ENCODE data around the gene TSHR.

TSHR gene

DNA sequence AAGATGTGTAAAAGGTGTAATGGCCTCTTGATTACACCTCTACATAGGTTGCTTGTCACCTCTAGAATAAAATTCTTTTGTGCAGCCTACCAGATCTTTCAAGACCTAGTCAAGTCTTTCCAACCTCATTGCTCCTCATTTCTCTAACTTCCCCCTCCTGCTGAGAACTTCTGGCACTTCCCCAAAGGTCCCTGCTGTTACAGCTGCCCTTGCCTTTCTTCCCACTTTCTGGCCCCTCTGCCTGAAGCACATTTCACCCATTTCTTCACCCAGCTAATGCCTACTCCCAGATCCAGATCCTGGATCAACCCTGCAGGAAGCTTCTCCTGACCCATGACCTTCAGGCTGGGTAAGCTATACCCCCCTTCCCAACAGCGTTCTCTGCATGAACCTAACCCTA lies 1.5 kb downstream of the TSHR start:
- no peaks in the 10 kb centered on the region for H3K27me3 ChIP-seq (ENCODE audit: control insufficient read depth, insufficient read depth, low read length)
- no peak overlapping the region for H3K4me3 ChIP-seq (ENCODE audit: low read length)
- H3K9ac ChIP-seq (ENCODE audit: low read length): no peak overlapping the region
- H3K36me3 ChIP-seq (ENCODE audit: control insufficient read depth, insufficient read depth, low read length): no peaks in the 10 kb centered on the region
- H3K4me1 ChIP-seq (ENCODE audit: control insufficient read depth, insufficient read depth, low read length): no peaks in the 10 kb centered on the region
- H3K27ac ChIP-seq (ENCODE audit: low read depth, low read length): no peak overlapping the region

DNA sequence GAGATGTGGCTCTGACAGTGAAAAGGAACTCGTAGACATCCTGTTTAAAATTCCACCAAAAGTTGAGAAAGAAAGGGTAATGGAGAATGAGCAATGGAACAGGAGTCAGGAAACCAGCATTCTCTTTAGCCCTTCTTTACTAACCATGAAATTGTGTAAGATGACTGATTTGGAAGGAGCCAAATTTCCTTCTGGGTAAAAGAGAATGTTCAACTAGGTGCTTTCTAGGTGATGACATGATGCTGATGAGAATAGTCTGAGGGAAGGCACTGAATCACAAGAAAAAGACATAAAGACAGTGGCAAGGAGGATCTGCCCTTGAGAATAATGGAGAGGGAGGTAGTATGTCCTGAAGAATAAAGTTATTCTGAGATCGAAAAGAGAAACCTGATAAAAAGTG lies 2.2 kb downstream of the TSHR start:
- Histone ChIP-seq H3K4me3 (ENCODE audit: low read length) (no peak overlapping the region), H3K27me3 (ENCODE audit: control insufficient read depth, insufficient read depth, low read length) (no peaks in the 10 kb centered on the region), H3K4me1 (ENCODE audit: control insufficient read depth, insufficient read depth, low read length) (no peaks in the 10 kb centered on the region), H3K27ac (ENCODE audit: low read depth, low read length) (no peak overlapping the region), H3K36me3 (ENCODE audit: control insufficient read depth, insufficient read depth, low read length) (no peaks in the 10 kb centered on the region), H3K9ac (ENCODE audit: low read length) (no peak overlapping the region)

DNA sequence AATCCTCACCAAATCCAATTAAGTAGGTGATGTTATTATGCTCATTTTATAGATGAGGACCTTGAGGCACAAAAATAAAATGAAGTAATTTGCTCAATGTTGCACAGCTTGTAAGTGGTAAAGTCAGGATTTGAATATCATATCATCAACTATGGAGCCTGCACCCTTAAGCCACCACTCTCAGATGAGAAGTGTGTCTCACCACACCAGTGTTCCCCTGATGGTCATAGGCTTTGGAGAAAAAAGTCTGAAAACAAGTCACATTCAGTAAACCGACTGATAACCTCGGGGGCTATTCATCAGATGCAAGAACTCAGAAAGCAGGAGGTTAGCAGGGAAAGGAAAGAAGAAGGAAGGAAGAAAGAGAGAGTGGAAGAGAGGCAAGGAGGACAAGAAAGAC lies 2.8 kb downstream of the TSHR start:
- H3K27ac ChIP-seq (ENCODE audit: low read depth, low read length): no peak overlapping the region
- H3K27me3 ChIP-seq (ENCODE audit: control insufficient read depth, insufficient read depth, low read length): no peaks in the 10 kb centered on the region
- no peaks in the 10 kb centered on the region for H3K4me1 ChIP-seq (ENCODE audit: control insufficient read depth, insufficient read depth, low read length)
- no peak overlapping the region for H3K9ac ChIP-seq (ENCODE audit: low read length)
- no peak overlapping the region for H3K4me3 ChIP-seq (ENCODE audit: low read length)
- H3K36me3 ChIP-seq (ENCODE audit: control insufficient read depth, insufficient read depth, low read length): no peaks in the 10 kb centered on the region

DNA sequence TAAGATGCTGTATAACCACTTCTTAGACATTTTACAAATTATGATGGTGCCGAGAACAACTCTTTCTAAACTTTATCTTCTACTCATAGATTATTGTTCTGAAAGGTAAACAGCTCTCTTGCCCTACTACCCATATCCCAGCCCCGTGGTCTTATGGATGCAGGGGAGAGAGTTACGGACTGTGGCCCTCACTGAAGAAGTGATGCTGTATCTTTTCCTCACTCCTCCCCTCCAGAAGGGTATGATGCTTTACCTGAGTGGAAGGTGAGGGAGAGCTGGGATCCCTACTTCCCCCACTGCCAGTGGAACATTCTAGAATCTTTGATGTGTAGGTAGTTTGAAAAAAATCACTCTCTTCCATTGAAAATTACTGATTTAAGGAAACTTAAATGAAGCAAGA lies 3.5 kb downstream of the TSHR start:
- H3K27ac ChIP-seq (ENCODE audit: low read depth, low read length): no peak overlapping the region
- no peak overlapping the region for H3K4me3 ChIP-seq (ENCODE audit: low read length)
- H3K27me3 ChIP-seq (ENCODE audit: control insufficient read depth, insufficient read depth, low read length): no peaks in the 10 kb centered on the region
- H3K36me3 ChIP-seq (ENCODE audit: control insufficient read depth, insufficient read depth, low read length): no peaks in the 10 kb centered on the region
- no peak overlapping the region for H3K9ac ChIP-seq (ENCODE audit: low read length)
- H3K4me1 ChIP-seq (ENCODE audit: control insufficient read depth, insufficient read depth, low read length): no peaks in the 10 kb centered on the region

DNA sequence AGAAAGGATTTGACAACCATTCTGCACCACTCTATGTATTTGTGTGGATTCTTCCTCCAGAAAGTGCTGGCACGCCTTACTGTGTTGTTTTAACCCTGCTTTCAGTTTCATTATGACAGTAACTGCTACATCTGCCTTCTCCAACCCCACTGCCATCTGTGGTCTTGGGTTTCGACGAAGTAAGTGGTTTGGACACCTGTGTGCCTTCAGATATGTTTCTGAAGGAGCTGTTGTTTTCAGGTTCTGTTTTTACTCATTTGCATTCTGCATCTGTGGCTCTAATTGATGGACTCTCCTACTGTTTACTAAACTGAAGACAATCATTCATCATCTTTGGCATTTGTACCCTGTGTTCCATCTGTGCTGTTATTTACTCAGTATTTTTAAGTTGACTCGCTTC lies 4.1 kb downstream of the TSHR start:
- no peak overlapping the region for H3K4me3 ChIP-seq (ENCODE audit: low read length)
- H3K4me1 ChIP-seq (ENCODE audit: control insufficient read depth, insufficient read depth, low read length): no peaks in the 10 kb centered on the region
- H3K27ac ChIP-seq (ENCODE audit: low read depth, low read length): no peak overlapping the region
- H3K36me3 ChIP-seq (ENCODE audit: control insufficient read depth, insufficient read depth, low read length): no peaks in the 10 kb centered on the region
- no peak overlapping the region for H3K9ac ChIP-seq (ENCODE audit: low read length)
- H3K27me3 ChIP-seq (ENCODE audit: control insufficient read depth, insufficient read depth, low read length): no peaks in the 10 kb centered on the region

DNA sequence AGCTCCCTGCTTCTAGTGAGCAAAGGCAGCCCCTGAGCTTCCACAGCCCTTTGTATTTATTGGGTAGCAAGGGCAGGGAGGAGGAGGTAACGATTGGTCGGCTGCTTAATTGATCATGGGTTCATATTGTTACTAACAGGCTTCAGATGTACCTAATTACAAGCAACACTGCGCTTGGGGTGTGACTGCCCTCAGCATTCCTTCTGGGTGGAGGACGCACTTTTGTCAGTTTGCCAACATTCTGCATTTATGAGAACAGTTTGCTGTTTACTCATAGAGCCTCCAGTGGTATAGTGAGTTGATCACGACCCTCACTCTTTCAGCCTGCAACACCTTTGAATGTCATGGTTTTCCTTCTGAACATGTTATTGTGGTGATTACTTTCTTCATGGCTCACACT lies 9.6 kb downstream of the TSHR start:
- H3K4me1 ChIP-seq (ENCODE audit: control insufficient read depth, insufficient read depth, low read length): no peaks in the 10 kb centered on the region
- H3K36me3 ChIP-seq (ENCODE audit: control insufficient read depth, insufficient read depth, low read length): no peaks in the 10 kb centered on the region
- no peaks in the 10 kb centered on the region for H3K27me3 ChIP-seq (ENCODE audit: control insufficient read depth, insufficient read depth, low read length)
- no peak overlapping the region for H3K27ac ChIP-seq (ENCODE audit: low read depth, low read length)
- no peak overlapping the region for H3K4me3 ChIP-seq (ENCODE audit: low read length)
- no peak overlapping the region for H3K9ac ChIP-seq (ENCODE audit: low read length)

DNA sequence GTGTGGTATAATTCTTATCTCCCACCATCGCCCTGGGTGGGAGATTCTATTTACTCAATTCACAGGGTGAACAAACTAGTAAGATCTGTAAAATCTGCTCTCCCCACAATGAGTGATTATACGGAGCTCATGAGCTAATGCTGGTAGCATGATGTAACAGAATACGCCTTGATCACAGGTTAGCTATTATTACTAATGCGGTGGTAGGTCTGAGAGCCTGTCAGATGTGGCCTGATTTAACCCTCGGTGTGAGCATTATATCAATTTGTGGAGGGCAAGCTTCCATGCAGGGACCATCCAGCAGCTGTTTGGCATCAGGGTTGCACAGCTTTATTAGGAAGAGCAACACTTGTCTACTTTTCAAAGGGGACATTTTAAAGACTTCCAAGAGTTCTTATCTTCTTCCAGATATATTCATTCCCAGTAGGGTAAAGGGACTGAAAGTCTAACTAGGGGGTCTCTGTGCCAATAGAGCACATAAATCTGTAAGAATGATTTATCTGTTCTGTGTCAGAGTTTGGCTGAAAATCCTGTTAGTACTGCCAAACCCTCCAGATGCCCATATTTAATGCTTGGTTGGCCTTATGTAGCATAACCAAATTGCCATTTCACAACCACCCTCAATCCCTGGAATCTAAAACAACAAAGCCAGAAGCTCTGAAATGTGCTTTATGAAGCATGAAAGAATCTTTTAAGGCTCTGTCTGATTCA lies 18.7 kb downstream of the TSHR start:
- H3K4me3 ChIP-seq (ENCODE audit: low read length): no peak overlapping the region
- H3K27me3 ChIP-seq (ENCODE audit: control insufficient read depth, insufficient read depth, low read length): no peaks in the 10 kb centered on the region
- H3K27ac ChIP-seq (ENCODE audit: low read depth, low read length): peak overlapping the region; percentile 45
- H3K9ac ChIP-seq (ENCODE audit: low read length): no peak overlapping the region
- H3K36me3 ChIP-seq (ENCODE audit: control insufficient read depth, insufficient read depth, low read length): no peaks in the 10 kb centered on the region
- peaks cover 20% of the 10 kb centered on the region for H3K4me1 ChIP-seq (ENCODE audit: control insufficient read depth, insufficient read depth, low read length)

DNA sequence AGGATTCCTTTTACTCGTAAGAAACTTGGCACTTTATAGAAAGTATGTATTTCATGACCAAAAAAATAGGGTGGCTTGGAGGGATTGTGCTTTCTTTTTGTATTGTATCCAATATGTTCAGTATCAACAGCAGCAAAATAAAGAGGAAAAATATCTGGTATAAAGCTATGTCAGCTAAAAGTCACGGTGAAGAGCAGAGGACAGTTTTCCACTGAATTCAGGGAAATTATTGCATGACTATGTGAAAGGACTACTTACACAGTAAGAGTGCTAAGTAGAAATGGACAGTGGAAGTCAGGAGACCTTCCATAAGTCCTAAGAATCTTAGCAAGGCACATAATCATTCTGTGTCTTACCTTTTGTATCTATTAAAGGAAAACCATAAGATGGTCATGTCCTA lies 19.3 kb downstream of the TSHR start:
- no peak overlapping the region for H3K4me3 ChIP-seq (ENCODE audit: low read length)
- no peaks in the 10 kb centered on the region for H3K36me3 ChIP-seq (ENCODE audit: control insufficient read depth, insufficient read depth, low read length)
- no peak overlapping the region for H3K9ac ChIP-seq (ENCODE audit: low read length)
- peaks cover 20% of the 10 kb centered on the region for H3K4me1 ChIP-seq (ENCODE audit: control insufficient read depth, insufficient read depth, low read length)
- peak overlapping the region; percentile 45 for H3K27ac ChIP-seq (ENCODE audit: low read depth, low read length)
- no peaks in the 10 kb centered on the region for H3K27me3 ChIP-seq (ENCODE audit: control insufficient read depth, insufficient read depth, low read length)

DNA sequence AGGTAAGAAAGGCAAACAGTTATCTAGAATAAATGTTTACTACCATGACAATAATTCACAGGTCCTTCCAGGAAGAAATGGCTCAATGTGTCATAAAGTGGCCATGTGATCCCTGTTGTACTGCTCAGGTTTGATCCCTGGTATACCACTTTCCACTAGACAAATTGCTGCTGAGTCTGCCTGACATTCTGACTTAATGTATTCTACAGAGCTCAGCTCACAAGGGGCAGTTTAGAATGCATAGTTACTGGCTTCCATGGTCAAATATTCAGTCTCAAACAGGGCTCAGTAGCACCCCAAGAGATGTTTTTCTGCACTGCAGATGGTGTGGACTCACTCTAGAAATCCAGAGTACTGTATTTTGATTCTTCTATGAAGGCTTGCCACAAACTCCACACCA lies 21.8 kb downstream of the TSHR start:
- no peaks in the 10 kb centered on the region for H3K36me3 ChIP-seq (ENCODE audit: control insufficient read depth, insufficient read depth, low read length)
- no peaks in the 10 kb centered on the region for H3K27me3 ChIP-seq (ENCODE audit: control insufficient read depth, insufficient read depth, low read length)
- H3K27ac ChIP-seq (ENCODE audit: low read depth, low read length): no peak overlapping the region
- H3K4me1 ChIP-seq (ENCODE audit: control insufficient read depth, insufficient read depth, low read length): peaks cover 19% of the 10 kb centered on the region
- no peak overlapping the region for H3K9ac ChIP-seq (ENCODE audit: low read length)
- no peak overlapping the region for H3K4me3 ChIP-seq (ENCODE audit: low read length)

DNA sequence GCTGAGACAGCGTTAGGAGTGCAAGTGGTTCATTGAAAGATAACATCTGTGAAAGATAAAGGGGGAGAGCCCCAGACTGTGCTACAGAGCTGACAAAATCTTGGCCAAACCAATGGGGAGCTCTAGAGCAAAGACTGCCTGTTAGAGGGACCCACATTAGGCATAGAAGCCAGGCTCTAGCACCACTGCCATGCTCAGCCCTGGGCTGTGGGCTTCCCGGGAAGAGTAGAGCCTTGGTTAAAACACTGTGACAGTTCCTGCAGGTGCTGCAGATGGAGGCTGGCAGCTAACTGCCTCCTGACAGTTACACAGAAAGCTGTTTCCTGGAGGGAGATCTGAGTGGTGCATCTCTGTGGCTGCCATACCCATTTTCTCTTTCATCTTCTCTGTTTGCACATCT lies 23.0 kb downstream of the TSHR start:
- Histone ChIP-seq H3K9ac (ENCODE audit: low read length) (no peak overlapping the region), H3K27me3 (ENCODE audit: control insufficient read depth, insufficient read depth, low read length) (no peaks in the 10 kb centered on the region), H3K4me1 (ENCODE audit: control insufficient read depth, insufficient read depth, low read length) (peaks cover 16% of the 10 kb centered on the region), H3K4me3 (ENCODE audit: low read length) (no peak overlapping the region), H3K27ac (ENCODE audit: low read depth, low read length) (no peak overlapping the region), H3K36me3 (ENCODE audit: control insufficient read depth, insufficient read depth, low read length) (no peaks in the 10 kb centered on the region)

DNA sequence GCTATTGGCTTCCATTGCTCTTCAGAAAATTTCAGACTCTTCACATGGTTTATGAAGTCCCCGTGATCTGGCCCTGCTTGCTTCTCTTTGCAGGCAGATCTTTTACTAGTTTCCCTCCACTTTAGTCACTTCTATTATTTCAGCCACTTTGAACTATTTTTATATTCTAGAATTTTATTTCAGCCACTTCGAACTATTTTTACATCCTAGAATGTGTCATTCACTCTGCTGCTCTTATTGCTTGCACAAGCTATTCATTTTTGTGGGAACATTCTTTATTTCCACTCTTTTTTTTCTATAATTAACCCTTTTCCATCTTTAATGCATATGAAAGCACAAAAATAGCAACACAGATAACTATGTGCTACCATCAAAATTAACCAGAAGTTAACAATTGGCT lies 24.5 kb downstream of the TSHR start:
- Histone ChIP-seq H3K4me3 (ENCODE audit: low read length) (no peak overlapping the region), H3K27me3 (ENCODE audit: control insufficient read depth, insufficient read depth, low read length) (no peaks in the 10 kb centered on the region), H3K36me3 (ENCODE audit: control insufficient read depth, insufficient read depth, low read length) (no peaks in the 10 kb centered on the region), H3K27ac (ENCODE audit: low read depth, low read length) (no peak overlapping the region), H3K4me1 (ENCODE audit: control insufficient read depth, insufficient read depth, low read length) (peaks cover 5% of the 10 kb centered on the region), H3K9ac (ENCODE audit: low read length) (no peak overlapping the region)

DNA sequence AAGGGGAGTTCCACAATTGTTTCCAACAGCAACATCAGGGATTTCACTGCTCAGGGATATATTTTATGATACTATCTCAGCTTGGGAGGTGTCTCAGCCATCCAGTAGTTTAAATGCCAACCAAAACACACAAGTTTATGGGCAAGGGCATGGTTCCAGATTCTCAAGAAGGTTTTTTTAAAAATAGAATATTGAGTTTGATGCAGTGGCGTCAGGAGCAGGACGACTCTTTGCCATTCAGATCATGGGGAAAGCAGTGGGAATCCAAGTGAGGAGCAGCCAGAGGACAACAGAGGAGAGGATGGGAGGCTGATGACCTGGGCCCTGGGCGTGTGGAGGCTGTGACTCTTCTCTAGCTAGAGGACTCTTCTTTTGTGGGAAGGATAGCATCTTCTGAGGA lies 25.7 kb downstream of the TSHR start:
- no peak overlapping the region for H3K27ac ChIP-seq (ENCODE audit: low read depth, low read length)
- H3K4me3 ChIP-seq (ENCODE audit: low read length): no peak overlapping the region
- no peak overlapping the region for H3K9ac ChIP-seq (ENCODE audit: low read length)
- no peaks in the 10 kb centered on the region for H3K36me3 ChIP-seq (ENCODE audit: control insufficient read depth, insufficient read depth, low read length)
- no peaks in the 10 kb centered on the region for H3K27me3 ChIP-seq (ENCODE audit: control insufficient read depth, insufficient read depth, low read length)
- H3K4me1 ChIP-seq (ENCODE audit: control insufficient read depth, insufficient read depth, low read length): peaks cover 3% of the 10 kb centered on the region

DNA sequence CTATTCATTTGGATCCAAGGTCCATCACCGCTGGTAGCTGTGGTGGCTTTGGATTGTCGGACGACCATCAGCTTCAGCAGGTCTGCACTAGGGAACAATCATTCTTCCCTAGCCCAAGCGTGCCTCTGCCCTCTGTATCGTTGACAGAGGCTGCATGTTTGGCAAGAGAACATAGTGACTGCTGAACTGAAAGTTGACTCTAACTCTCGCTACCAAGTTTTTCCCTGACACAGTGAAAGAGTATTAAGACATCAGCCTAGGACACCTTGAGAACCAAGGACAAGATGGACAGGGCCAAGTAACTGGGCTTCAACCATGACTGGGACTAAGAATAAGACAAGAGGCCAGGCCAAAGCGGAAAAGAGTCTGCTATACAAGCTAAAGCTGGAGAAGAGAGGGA lies 26.3 kb downstream of the TSHR start:
- no peaks in the 10 kb centered on the region for H3K27me3 ChIP-seq (ENCODE audit: control insufficient read depth, insufficient read depth, low read length)
- no peaks in the 10 kb centered on the region for H3K36me3 ChIP-seq (ENCODE audit: control insufficient read depth, insufficient read depth, low read length)
- no peak overlapping the region for H3K9ac ChIP-seq (ENCODE audit: low read length)
- no peak overlapping the region for H3K4me3 ChIP-seq (ENCODE audit: low read length)
- peaks cover 3% of the 10 kb centered on the region for H3K4me1 ChIP-seq (ENCODE audit: control insufficient read depth, insufficient read depth, low read length)
- H3K27ac ChIP-seq (ENCODE audit: low read depth, low read length): no peak overlapping the region

Measured in rectal smooth muscle tissue (tissue), 1 donor.